Skeletal muscle cell (primary cell): ENCODE data around the gene GPR137.
"Not testable (repeated sequence)": the region's sequence is repeated elsewhere in the genome, so short reads cannot be mapped to it uniquely, and the experiment has no call there.

Source experiments
- DNase-seq: peaks from one replicate; pipeline ENCODE4 v3.0.0-alpha.2; 2010; ENCODE audit warnings: low read depth
- H3K4me3 ChIP-seq: 2 replicates; pipeline ENCODE4 v1.5.1; 2011; ENCODE audit warnings: low read depth, mild to moderate bottlenecking, control low read depth, low read length, moderate library complexity

GPR137 gene

GRCh38 chr11:64284962-64285884 is at the start of gene GPR137:
Gene GPR137, plus strand, starts transcription at chr11:64285848. Its CDS starts 677 bp downstream, at chr11:64286525.
- peak within 1 kb of the TSS; percentile 71 for H3K4me3 ChIP-seq
- DNase-seq = no peak

- H3K4me3 ChIP-seq = no peak overlapping the region
These were observed 48.1 kb upstream of the GPR137 start for GRCh38 chr11:64237484-64237951.

DNA sequence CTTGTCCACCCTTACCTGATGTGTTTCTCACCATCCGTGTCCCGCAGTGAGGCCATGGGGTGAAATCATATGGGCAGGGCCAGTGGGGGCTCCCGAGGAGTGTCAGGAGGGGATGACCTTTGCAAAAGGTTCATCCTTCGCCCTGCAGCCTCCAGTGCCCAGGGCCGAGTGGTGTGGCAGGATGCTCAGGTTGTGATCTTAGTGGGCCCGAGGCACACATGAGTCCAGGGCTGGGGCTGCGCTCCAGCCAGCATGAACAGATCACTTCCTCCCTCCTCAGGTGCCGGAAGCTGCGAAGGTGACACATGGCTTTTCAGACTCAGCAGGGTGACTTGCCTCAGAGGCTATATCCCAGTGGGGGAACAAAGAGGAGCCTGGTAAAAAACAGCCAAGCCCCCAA is 47.6 kb upstream of the GPR137 start:
- no peak for DNase-seq
- no peak overlapping the region for H3K4me3 ChIP-seq

More at GRCh38 chr11:64237484-64237951, 48.1 kb upstream of the GPR137 start:
- DNase-seq = no peak

DNA sequence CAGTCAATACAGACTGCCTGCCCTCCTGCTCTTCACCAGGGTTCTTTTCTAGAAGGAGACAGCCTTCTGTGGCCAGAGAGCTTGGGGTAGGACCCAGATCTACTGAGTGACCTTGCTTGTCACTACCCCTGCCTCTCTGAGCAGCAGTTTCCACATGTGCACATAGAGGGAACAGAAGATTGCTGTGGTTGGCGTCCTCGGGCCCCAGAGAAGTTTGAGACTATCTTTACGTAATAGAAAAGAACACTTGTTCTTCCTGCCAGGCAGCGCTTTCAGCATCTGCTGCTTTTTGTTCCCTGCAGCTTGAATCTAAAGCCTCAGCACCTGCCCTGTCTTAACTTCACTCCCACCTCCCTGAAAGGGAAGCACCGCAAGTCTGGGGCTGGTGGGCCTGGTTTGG is 46.6 kb upstream of the GPR137 start:
- no peak overlapping the region for H3K4me3 ChIP-seq
- no peak for DNase-seq

DNA sequence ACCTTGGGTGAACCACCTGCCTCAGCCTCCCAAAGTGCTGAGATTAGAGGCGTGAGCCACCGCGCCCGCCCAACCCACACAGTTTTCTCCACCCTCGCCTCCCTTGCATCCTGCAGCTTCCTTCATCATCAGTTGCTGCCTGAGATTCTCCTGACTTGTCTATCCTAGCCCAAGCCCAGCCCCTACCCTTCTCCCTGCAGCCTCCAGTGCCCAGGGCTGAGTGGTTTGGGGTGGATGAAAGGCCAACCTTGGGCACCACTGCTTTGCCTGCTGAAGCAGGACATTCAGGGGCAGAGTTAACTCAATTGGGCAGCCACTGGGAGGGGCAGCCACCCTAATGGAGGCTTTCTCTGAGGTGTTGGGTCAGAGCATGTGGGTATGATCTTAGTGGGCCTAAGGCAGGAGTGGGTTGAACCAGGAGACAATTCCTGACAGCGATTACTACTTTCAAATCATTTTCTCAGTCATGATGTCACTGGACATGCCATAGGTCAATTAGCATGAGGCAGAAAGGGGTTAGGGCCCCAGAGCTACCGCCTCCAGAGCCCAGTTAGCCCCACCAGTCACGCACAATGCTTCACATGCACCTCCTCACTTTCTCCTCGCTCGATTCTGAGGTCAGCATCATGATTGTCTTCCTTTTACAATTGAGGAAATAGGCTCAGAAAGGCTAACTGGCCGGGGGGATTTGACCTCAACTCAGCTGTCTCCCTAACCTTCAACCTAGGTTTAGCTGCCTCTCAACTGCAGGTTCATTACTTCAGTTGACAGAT is 45.8 kb upstream of the GPR137 start:
- DNase-seq = no peak
- peak overlapping the region; percentile 84 for H3K4me3 ChIP-seq

GRCh38 chr11:64240435-64241240 is 45.0 kb upstream of the GPR137 start, which contains the start of gene FKBP2:
Gene FKBP2, plus strand, starts transcription at chr11:64241095. Its CDS starts 1,293 bp downstream, at chr11:64242388.
- peak; percentile 89 for DNase-seq
- H3K4me3 ChIP-seq = peak within 1 kb of the TSS; percentile 84

- peak; percentile 95 for DNase-seq
These were observed 44.5 kb upstream of the GPR137 start for GRCh38 chr11:64241241-64241490.

DNA sequence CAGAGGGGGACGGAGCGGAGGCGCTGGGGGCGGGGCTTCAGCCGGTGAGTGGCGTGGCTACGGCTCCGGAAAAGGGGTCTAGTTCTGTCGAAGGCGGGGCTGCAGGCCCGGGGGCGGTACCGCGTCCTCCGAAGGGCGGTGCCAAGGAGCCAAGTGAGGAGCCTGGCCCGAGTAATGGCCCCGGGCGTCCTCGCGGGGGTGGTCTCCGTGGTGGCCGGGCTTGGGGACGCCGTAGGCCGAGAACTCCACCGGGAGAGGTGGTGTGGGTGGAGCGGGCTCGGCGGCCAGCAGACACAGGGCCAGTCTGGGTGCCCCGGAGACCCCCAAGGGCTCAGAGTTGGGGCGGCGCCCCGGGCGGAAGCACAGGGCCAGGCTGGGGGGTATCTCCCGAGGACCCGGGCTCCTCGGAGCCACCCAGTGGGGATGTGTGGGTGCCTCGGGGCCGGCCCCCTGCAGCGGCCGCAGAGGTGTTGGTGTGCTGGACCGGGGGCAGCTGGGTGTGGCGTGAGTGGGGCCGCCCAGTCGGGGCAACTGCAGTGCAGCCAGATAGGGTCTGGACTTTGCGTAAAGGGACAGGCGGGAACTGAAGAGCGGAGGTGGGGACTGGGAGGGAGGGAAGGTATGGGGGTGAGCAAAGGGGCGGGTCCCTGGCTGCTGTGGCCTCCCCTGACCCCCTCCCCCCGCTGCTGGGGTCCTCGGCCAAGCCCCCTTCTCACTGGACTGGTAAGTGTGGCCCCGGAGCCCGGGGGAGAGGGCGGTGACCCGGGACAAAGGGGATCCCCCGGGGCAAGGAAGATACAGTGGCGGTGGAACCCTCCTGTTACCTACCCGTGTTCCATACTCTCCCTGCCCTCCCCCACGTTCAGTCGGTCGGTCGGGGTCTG is 43.9 kb upstream of the GPR137 start:
- H3K4me3 ChIP-seq = peak overlapping the region; percentile 84
- DNase-seq = no peak

More at GRCh38 chr11:64241241-64241490, 44.5 kb upstream of the GPR137 start:
- H3K4me3 ChIP-seq = peak overlapping the region; percentile 84

DNA sequence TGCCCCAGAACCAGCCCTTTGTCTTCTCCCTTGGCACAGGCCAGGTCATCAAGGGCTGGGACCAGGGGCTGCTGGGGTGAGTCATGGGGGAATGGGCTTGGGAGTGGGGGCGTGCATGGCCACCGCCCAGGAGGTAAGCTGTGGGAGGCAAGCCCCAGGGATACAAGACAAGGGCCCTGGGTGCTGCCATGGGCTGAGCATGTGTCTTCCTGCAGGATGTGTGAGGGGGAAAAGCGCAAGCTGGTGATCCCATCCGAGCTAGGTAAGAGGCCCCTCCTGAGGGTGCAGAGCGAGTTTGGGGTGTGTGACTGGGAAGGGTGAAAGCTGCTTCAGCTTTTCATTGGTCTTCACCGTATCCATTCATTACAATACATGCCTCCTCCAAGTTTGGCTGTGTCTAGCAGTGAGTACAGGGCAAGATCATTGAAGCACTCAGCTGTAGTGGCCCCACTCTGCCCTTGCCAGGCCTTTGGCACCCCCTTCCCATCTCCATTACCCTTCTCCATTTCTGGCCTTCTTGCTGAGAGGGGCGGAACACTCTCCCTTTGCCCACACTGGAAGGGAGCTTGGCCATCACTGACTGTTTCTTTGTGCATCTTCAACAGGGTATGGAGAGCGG is 42.3 kb upstream of the GPR137 start:
- no peak for DNase-seq
- H3K4me3 ChIP-seq = peak overlapping the region; percentile 84

- no peak for DNase-seq
- peak overlapping the region; percentile 7 for H3K4me3 ChIP-seq
These were observed 41.5 kb upstream of the GPR137 start for GRCh38 chr11:64244107-64244506.

DNA sequence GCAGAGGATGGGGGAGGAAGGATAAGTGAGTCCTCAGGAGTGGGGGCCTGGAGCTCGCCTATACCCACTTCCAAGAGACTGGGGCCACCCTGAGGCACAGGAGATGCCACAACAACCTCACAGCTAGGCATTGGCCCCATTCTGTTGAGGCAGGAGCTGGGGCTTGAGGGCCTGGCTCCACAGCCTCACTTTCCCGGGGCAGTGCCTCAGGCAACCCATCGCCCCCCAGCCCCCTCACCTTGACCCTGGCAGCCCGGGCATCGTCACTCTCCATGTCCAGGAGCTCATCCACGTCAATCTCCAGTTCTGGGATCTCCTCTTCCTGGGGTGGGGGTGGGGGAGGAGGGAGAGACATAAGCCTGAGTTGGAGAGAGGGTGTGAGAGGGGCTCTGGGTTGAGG is 40.7 kb upstream of the GPR137 start:
- peak overlapping the region; percentile 91 for H3K4me3 ChIP-seq
- no peak for DNase-seq

DNA sequence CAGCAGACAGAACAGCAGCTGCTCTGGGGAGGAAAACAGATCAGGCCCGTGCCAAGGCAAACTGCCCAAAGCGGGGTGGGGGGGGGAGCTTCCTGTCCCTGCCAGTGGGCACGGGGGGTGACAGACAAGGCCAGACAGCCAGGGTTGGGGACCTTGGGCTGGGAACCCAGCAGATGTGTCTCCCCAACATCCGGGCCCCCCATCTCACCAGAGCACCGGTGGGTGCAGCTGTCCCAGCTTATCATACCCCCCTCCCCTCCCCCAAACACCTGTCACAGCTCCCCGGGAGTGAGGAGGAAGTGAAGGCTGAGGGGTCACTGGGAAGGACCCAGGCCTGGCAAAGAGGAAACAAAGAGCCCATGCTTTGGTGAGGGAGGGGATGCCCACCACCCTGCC is 40.2 kb upstream of the GPR137 start:
- H3K4me3 ChIP-seq = peak overlapping the region; percentile 91
- DNase-seq = no peak

GRCh38 chr11:64245797-64246620 is 39.6 kb upstream of the GPR137 start:
- H3K4me3 ChIP-seq = peak overlapping the region; percentile 91
- peak; percentile 81 for DNase-seq

- peak overlapping the region; percentile 91 for H3K4me3 ChIP-seq
- not testable (repeated sequence) for DNase-seq
These were observed 39.1 kb upstream of the GPR137 start for GRCh38 chr11:64246621-64246870.

DNA sequence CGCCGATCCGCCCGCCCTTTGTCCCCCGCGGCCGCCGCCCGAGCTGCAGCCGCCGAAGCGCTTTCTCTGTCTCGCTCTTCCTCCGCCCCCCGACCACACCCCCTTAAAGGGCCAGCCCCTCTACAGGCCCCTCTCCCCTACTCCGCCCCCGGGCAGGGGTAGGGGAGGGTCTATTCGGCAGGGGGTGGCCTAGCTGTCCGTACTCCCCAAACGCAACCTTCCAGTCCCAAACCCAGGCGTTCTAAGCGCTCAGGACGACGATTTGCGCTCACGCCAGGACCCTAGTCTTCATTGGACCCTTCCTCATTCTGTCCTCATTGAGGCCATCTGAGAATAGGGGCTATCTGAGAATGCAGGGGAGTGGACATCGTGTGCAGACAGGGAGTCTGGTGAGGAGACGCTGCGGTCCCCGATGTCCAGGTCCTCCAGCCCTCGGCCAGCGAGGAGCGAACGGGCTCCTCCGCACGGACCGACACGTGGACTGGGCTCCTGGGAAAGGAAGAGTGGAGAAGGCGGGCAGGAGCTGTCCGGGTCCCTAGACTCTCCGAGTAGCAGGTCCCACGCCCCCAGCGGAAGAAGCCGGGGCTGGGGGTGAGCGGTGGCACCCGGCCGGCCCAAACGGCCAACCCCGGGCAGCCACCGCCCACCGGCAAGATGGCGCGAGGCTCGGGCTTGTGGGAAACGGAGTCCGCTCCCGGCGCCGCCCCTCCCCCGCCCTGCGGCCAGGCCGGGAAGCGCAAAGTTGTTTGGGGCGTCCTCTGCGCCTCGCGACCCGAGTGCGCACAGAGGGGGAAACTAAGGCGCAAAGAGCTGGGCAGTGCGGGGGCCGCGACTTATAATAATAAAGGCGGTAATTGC is 38.5 kb upstream of the GPR137 start, which contains the start of gene PPP1R14B:
PPP1R14B (minus strand) TSS at position 73 of the 858 bp plus-strand sequence. CDS start 270 bp downstream, outside the sequence.
- H3K4me3 ChIP-seq = peak within 1 kb of the TSS; percentile 91
- DNase-seq = peak; percentile 51

DNA sequence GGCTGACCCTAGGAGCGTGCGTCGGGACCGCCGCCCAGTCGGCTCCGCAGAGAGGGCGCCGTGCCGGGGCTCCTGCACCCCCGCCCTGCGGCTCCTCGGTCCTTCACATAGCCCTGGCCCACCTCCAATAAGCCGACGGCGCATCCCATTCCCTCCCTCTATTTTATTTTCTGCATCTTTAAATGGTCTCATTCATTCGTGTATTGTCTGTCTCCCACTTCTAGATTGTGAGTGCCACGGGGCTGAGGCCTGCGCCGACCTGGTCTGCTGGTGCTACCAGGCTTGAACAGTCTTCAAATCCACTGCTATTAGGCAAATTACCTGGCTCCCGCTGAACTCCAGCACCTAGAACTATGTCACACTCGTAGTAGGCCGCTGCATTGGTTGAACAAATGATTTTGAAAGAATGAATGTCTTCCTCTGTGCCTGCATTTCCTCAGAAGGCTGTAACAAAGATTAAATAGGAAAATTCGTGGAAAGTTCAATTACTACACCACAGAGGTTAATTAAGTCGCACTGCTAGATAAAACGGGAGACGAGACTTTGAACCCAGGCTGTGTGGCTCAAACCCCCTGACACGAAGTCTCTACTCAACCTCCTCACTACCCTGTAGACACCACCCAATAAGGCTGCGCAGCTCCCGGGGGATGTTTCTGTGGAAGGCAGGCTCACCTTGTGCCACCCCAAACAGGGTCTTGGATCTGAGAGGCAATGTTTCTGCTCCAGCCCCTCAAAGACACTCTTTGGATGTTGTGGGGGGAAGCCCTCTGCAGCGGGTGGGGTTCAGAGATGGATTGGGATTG is 37.7 kb upstream of the GPR137 start:
- peak overlapping the region; percentile 72 for H3K4me3 ChIP-seq
- no peak for DNase-seq
